Measurements from ENCODE around the gene GJB5. TPM values are rescaled to one million over a fixed set of nuclear protein-coding genes. Genes with fewer than 3 reads are reported as not detected.

The GJB5 gene
- total and polyA plus RNA-seq, 10 of the 15 experiments (the other 5 are each of a cell fraction or from before 2014, with no cell fraction given), result not detected

DNA sequence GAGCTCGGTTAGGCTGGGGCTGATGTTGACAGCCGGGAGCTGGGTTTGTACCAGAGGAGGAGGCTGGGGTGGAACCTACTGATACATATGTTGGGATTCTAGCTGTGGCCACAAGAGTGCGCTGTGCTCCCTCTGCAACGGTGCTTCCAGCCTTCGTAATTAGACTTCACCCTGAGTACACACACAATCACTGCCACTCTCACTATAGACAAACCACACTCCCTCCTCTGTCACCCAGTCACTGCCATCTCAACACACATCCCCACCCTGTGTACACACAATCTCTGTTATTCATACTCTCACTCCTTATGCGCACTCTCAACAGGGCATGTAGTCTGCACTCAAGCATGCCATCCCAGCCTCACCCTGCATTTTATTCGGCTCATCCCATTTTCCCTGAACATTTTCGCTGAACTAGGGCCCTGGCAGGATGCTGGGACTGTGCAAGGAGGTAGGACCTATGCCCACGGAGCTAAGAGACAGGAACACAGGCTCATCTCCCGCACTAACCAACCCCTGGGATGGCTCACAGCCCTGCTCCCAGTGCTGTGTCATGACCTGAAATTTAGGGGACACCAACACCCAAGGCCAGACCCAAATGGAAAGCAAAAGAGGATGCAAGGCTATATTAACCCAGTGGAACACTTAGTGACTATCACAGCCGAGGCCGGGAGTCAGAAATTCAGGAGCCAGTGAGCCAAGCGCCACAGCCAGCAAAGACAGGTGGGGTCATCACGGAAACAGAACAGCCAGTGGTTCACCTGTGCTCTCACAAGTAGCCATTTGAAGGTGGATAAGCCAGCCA lies 31.9 kb downstream of the GJB5 start (continued):
- TF ChIP-seq, protein P1, sequence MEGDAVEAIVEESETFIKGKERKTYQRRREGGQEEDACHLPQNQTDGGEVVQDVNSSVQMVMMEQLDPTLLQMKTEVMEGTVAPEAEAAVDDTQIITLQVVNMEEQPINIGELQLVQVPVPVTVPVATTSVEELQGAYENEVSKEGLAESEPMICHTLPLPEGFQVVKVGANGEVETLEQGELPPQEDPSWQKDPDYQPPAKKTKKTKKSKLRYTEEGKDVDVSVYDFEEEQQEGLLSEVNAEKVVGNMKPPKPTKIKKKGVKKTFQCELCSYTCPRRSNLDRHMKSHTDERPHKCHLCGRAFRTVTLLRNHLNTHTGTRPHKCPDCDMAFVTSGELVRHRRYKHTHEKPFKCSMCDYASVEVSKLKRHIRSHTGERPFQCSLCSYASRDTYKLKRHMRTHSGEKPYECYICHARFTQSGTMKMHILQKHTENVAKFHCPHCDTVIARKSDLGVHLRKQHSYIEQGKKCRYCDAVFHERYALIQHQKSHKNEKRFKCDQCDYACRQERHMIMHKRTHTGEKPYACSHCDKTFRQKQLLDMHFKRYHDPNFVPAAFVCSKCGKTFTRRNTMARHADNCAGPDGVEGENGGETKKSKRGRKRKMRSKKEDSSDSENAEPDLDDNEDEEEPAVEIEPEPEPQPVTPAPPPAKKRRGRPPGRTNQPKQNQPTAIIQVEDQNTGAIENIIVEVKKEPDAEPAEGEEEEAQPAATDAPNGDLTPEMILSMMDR (IDR thresholded peaks at IDR 0.05 in 2 of 3, conservative IDR thresholded peaks at IDR 0.05 in 1 of 3; ENCODE audit: control insufficient read depth in 2 of 3, extremely low read depth in 1 of 3, insufficient read depth in 1 of 3, low read depth in 3 of 3, low read length in 3 of 3), result peak; percentile 85 to 96 (median 88); a peak in 5 of 6 replicates
- TF ChIP-seq YY1 (IDR thresholded peaks at IDR 0.05; ENCODE audit: low read depth, low read length) (peak; percentile 54; the same call in 1 of the 2 replicates), MEF2B (IDR thresholded peaks at IDR 0.05; ENCODE audit: partially characterized antibody, poor library complexity, severe bottlenecking) (no peak), ETV6 (conservative IDR thresholded peaks at IDR 0.05 in 1 of 2, IDR thresholded peaks at IDR 0.05 in 1 of 2; ENCODE audit: borderline replicate concordance in 1 of 2, low read depth in 1 of 2) (no peak), NR2C2 (IDR thresholded peaks at IDR 0.05; ENCODE audit: borderline replicate concordance, control insufficient read depth, insufficient read length, low read depth) (no peak)
- TF ChIP-seq, protein P2, sequence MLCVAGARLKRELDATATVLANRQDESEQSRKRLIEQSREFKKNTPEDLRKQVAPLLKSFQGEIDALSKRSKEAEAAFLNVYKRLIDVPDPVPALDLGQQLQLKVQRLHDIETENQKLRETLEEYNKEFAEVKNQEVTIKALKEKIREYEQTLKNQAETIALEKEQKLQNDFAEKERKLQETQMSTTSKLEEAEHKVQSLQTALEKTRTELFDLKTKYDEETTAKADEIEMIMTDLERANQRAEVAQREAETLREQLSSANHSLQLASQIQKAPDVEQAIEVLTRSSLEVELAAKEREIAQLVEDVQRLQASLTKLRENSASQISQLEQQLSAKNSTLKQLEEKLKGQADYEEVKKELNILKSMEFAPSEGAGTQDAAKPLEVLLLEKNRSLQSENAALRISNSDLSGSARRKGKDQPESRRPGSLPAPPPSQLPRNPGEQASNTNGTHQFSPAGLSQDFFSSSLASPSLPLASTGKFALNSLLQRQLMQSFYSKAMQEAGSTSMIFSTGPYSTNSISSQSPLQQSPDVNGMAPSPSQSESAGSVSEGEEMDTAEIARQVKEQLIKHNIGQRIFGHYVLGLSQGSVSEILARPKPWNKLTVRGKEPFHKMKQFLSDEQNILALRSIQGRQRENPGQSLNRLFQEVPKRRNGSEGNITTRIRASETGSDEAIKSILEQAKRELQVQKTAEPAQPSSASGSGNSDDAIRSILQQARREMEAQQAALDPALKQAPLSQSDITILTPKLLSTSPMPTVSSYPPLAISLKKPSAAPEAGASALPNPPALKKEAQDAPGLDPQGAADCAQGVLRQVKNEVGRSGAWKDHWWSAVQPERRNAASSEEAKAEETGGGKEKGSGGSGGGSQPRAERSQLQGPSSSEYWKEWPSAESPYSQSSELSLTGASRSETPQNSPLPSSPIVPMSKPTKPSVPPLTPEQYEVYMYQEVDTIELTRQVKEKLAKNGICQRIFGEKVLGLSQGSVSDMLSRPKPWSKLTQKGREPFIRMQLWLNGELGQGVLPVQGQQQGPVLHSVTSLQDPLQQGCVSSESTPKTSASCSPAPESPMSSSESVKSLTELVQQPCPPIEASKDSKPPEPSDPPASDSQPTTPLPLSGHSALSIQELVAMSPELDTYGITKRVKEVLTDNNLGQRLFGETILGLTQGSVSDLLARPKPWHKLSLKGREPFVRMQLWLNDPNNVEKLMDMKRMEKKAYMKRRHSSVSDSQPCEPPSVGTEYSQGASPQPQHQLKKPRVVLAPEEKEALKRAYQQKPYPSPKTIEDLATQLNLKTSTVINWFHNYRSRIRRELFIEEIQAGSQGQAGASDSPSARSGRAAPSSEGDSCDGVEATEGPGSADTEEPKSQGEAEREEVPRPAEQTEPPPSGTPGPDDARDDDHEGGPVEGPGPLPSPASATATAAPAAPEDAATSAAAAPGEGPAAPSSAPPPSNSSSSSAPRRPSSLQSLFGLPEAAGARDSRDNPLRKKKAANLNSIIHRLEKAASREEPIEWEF (IDR thresholded peaks at IDR 0.05; ENCODE audit: insufficient replicate concordance, low read depth, low read length), result no peak
- TF ChIP-seq, protein P3, sequence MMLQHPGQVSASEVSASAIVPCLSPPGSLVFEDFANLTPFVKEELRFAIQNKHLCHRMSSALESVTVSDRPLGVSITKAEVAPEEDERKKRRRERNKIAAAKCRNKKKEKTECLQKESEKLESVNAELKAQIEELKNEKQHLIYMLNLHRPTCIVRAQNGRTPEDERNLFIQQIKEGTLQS (IDR thresholded peaks at IDR 0.05; ENCODE audit: borderline replicate concordance, extremely low read depth, low read depth, low read length), result no peak

Measured in GM12878 (cell line).